ENCODE measurements around the gene SLC44A4. TPM values are rescaled to one million over a fixed set of nuclear protein-coding genes. Genes with fewer than 3 reads are reported as not detected.
"Not testable (repeated sequence)": the region's sequence is repeated elsewhere in the genome, so short reads cannot be mapped to it uniquely, and the experiment has no call there.

SLC44A4 gene
- total RNA-seq, 1 experiment from 2014 or later = not detected

- Histone ChIP-seq H3K27ac (no peak overlapping the region), H3K27me3 (replicated peaks) (no peaks in the 10 kb centered on the region), H3K36me3 (no peaks in the 10 kb centered on the region), H3K9me3 (replicated peaks) (no peaks in the 10 kb centered on the region), H3K4me3 (no peak overlapping the region), H3K4me1 (replicated peaks) (no peaks in the 10 kb centered on the region)
- no peak for DNase-seq (ENCODE audit: low read depth in 1 of 2, low spot score in 2 of 2)
Measured at GRCh38 chr6:31851485-31851832, 27.3 kb downstream of the SLC44A4 start.

GRCh38 chr6:31850765-31851484, 27.9 kb downstream of the SLC44A4 start:
- Histone ChIP-seq H3K4me1 (replicated peaks) (no peaks in the 10 kb centered on the region), H3K9me3 (replicated peaks) (no peaks in the 10 kb centered on the region), H3K27me3 (replicated peaks) (no peaks in the 10 kb centered on the region), H3K36me3 (no peaks in the 10 kb centered on the region), H3K4me3 (no peak overlapping the region), H3K27ac (no peak overlapping the region)
- DNase-seq (ENCODE audit: low read depth in 1 of 2, low spot score in 2 of 2) = no peak

GRCh38 chr6:31847276-31847978, 31.4 kb downstream of the SLC44A4 start:
- DNase-seq (ENCODE audit: low read depth in 1 of 2, low spot score in 2 of 2) = no peak
- no peaks in the 10 kb centered on the region for H3K9me3 ChIP-seq (replicated peaks)
- no peaks in the 10 kb centered on the region for H3K27me3 ChIP-seq (replicated peaks)

GRCh38 chr6:31844507-31844906, 34.3 kb downstream of the SLC44A4 start:
- Histone ChIP-seq H3K27me3 (replicated peaks) (no peaks in the 10 kb centered on the region), H3K36me3 (peaks cover 25% of the 10 kb centered on the region), H3K9me3 (replicated peaks) (no peaks in the 10 kb centered on the region), H3K4me1 (replicated peaks) (no peaks in the 10 kb centered on the region; the same call in 1 of the 2 replicates), H3K27ac (no peak overlapping the region), H3K4me3 (no peak overlapping the region)
- no peak for DNase-seq (ENCODE audit: low read depth in 1 of 2, low spot score in 2 of 2)

More at GRCh38 chr6:31847276-31847978, 31.4 kb downstream of the SLC44A4 start:
- H3K27ac ChIP-seq = no peak overlapping the region
- H3K36me3 ChIP-seq = no peaks in the 10 kb centered on the region
- no peaks in the 10 kb centered on the region for H3K4me1 ChIP-seq (replicated peaks)
- no peak overlapping the region for H3K4me3 ChIP-seq

- no peak overlapping the region for H3K27ac ChIP-seq
- no peak overlapping the region for H3K4me3 ChIP-seq
- H3K27me3 ChIP-seq (replicated peaks) = no peaks in the 10 kb centered on the region
- no peaks in the 10 kb centered on the region for H3K9me3 ChIP-seq (replicated peaks)
- H3K36me3 ChIP-seq = peaks cover 50% of the 10 kb centered on the region
- DNase-seq (ENCODE audit: low read depth in 1 of 2, low spot score in 2 of 2) = no peak
- peaks cover 17% of the 10 kb centered on the region for H3K4me1 ChIP-seq (replicated peaks)
Measured at GRCh38 chr6:31842053-31842452, 36.7 kb downstream of the SLC44A4 start.

GRCh38 chr6:31839779-31840126, 39.0 kb downstream of the SLC44A4 start:
- DNase-seq (ENCODE audit: low read depth in 1 of 2, low spot score in 2 of 2) = not testable (repeated sequence)
- peaks cover 73% of the 10 kb centered on the region for H3K36me3 ChIP-seq

DNA sequence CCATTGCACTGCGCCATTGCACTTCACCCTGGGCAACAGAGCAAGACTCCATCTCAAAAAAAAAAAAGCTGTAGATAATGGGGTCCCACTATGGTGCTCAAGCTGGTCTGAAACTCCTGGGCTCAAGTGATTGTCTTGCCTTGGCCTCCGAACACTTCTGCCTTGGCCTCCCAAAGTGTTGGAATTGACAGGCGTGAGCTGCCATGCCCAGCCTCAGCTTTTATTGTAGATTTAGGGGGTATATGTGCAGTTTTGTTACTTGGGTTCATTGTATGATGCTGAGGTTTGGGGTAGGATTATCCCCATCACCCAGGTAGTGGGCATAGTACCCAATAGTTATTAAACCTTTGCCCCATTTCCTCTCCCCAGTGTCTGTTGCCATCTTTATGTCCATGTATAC, 39.8 kb downstream of the SLC44A4 start:
- no peak for DNase-seq (ENCODE audit: low read depth in 1 of 2, low spot score in 2 of 2)
- no peak overlapping the region for H3K4me3 ChIP-seq
- no peaks in the 10 kb centered on the region for H3K9me3 ChIP-seq (replicated peaks)
- H3K27me3 ChIP-seq (replicated peaks) = no peaks in the 10 kb centered on the region
- H3K36me3 ChIP-seq = peaks cover 73% of the 10 kb centered on the region
- H3K4me1 ChIP-seq (replicated peaks) = peaks cover 33% of the 10 kb centered on the region
- H3K27ac ChIP-seq = no peak overlapping the region

More at GRCh38 chr6:31839779-31840126, 39.0 kb downstream of the SLC44A4 start:
- H3K4me3 ChIP-seq; H3K27me3 ChIP-seq (replicated peaks); H3K9me3 ChIP-seq (replicated peaks); H3K27ac ChIP-seq: not testable (repeated sequence)
- peaks cover 29% of the 10 kb centered on the region for H3K4me1 ChIP-seq (replicated peaks)

- not testable (repeated sequence) for H3K27me3 ChIP-seq (replicated peaks); DNase-seq (ENCODE audit: low read depth in 1 of 2, low spot score in 2 of 2); H3K27ac ChIP-seq; H3K9me3 ChIP-seq (replicated peaks)
- Histone ChIP-seq H3K4me3 (peak overlapping the region; percentile 74), H3K4me1 (replicated peaks) (peaks cover 34% of the 10 kb centered on the region), H3K36me3 (peaks cover 73% of the 10 kb centered on the region)
Measured at GRCh38 chr6:31838114-31838553, 40.7 kb downstream of the SLC44A4 start.

GRCh38 chr6:31837369-31838113, 41.3 kb downstream of the SLC44A4 start:
- Histone ChIP-seq H3K4me3 (peak overlapping the region; percentile 74), H3K27me3 (replicated peaks) (no peaks in the 10 kb centered on the region), H3K9me3 (replicated peaks) (no peaks in the 10 kb centered on the region), H3K36me3 (peaks cover 73% of the 10 kb centered on the region), H3K4me1 (replicated peaks) (peaks cover 34% of the 10 kb centered on the region), H3K27ac (peak overlapping the region; percentile 1; the same call in 1 of the 2 replicates)
- no peak for DNase-seq (ENCODE audit: low read depth in 1 of 2, low spot score in 2 of 2)

GRCh38 chr6:31836474-31837368, 42.1 kb downstream of the SLC44A4 start:
- Histone ChIP-seq H3K27ac (peak overlapping the region; percentile 21; the same call in 1 of the 2 replicates), H3K4me1 (replicated peaks) (peaks cover 34% of the 10 kb centered on the region), H3K36me3 (peaks cover 70% of the 10 kb centered on the region), H3K4me3 (peak overlapping the region; percentile 74), H3K9me3 (replicated peaks) (no peaks in the 10 kb centered on the region), H3K27me3 (replicated peaks) (no peaks in the 10 kb centered on the region)
- DNase-seq (ENCODE audit: low read depth in 1 of 2, low spot score in 2 of 2) = peak in 1 of 2 experiments; percentile 38

DNA sequence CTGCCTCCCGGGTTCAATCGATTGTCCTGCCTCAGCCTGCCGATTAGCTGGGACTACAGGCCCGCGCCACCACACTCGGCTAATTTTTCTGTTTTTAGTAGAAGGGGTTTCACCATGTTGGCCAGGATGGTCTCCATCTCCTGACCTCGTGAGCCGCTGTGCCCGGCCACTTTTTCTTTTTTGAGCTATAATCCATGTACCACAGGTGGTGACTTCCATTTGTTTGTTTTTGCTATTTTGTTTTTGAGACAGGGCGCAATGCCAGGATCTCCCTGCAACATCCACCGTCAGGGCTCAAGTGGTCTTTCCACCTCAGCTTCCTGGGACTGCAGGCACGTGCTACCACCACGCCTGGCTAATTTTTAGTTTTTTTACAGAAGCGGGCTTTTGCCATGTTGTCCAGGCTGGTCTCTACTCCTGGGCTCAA, 42.7 kb downstream of the SLC44A4 start:
- Histone ChIP-seq H3K4me1 (replicated peaks) (peaks cover 34% of the 10 kb centered on the region), H3K9me3 (replicated peaks) (no peaks in the 10 kb centered on the region), H3K27ac (0 out of 2 replicates have a peak overlapping the region, but pooled peaks have one; percentile 21), H3K36me3 (peaks cover 67% of the 10 kb centered on the region), H3K27me3 (replicated peaks) (no peaks in the 10 kb centered on the region), H3K4me3 (peak overlapping the region; percentile 74)
- DNase-seq (ENCODE audit: low read depth in 1 of 2, low spot score in 2 of 2) = peak in 1 of 2 experiments; percentile 30

- Histone ChIP-seq H3K36me3 (peaks cover 55% of the 10 kb centered on the region), H3K27me3 (replicated peaks) (no peaks in the 10 kb centered on the region), H3K27ac (peak overlapping the region; percentile 99), H3K9me3 (replicated peaks) (no peaks in the 10 kb centered on the region), H3K4me3 (peak overlapping the region; percentile 74), H3K4me1 (replicated peaks) (peaks cover 38% of the 10 kb centered on the region)
- peak; percentile 90 to 96 for DNase-seq (ENCODE audit: low read depth in 1 of 2, low spot score in 2 of 2)
Measured at GRCh38 chr6:31834367-31835250, 44.2 kb downstream of the SLC44A4 start.

Measured in SJSA1 (cell line).